SK-N-SH (cell line): ENCODE measurements around the gene ADAMTS19. TPM values are rescaled to one million over a fixed set of nuclear protein-coding genes. Genes with fewer than 3 reads are reported as not detected.

Source experiments
- CTCF ChIA-PET: fragments of 300-600, 350-600 bp; formaldehyde crosslinking; extraction: SDS; loops from one replicate; lab custom pipeline; 2021; lab: Yijun Ruan, JAX
- POLR2A ChIA-PET: fragments of 350-600 bp; sonication (Branson Sonifier 250); formaldehyde crosslinking; extraction: SDS; loops from one replicate; lab custom pipeline; 2020; ENCODE audit warnings: antibody characterized with exemption, inconsistent platforms; lab: Yijun Ruan, JAX
- DNase-seq: peaks from one replicate; pipeline ENCODE4 v3.0.0; 2012
- H2AFZ ChIP-seq: fragments of 200-600 bp; sonication (generic); 2 replicates; pipeline ENCODE4 v1.8.1; 2016; ENCODE audit warnings: antibody characterized with exemption, mild to moderate bottlenecking, low read depth
- H3F3A ChIP-seq: fragments of 200-600 bp; sonication (generic); replicated peaks from 2 replicates; pipeline ENCODE3; 2016; ENCODE audit warnings: antibody characterized with exemption, mild to moderate bottlenecking; ENCODE audit not compliant: insufficient read depth
- H3K27ac ChIP-seq, 2 experiments: fragments of 200-500 bp in 1 of 2; fragments of 200-600 bp in 1 of 2; sonication (Bioruptor generic) in 1 of 2; sonication (generic), shearing (Covaris generic) in 1 of 2; 2 replicates each; pipeline versions ENCODE4 v1.5.1 to v1.6.1; 2014 to 2016; ENCODE audit warnings: low read depth in 2 of 2, inconsistent platforms in 1 of 2, low read length in 1 of 2, mild to moderate bottlenecking in 1 of 2, mixed read lengths in 1 of 2
- H3K27me3 ChIP-seq: fragments of 200-600 bp; sonication (generic), shearing (Covaris generic); 2 replicates; pipeline ENCODE4 v1.6.1; 2016; ENCODE audit warnings: mixed run types; ENCODE audit not compliant: insufficient read depth
- H3K36me3 ChIP-seq, 2 experiments: fragments of 200-500 bp in 1 of 2; fragments of 200-600 bp in 1 of 2; sonication (Bioruptor generic) in 1 of 2; sonication (generic) in 1 of 2; replicated peaks in 1 of 2; 2 replicates each; pipeline versions ENCODE3 to v1.5.1; 2014 to 2016; ENCODE audit warnings: low read length in 1 of 2, mild to moderate bottlenecking in 1 of 2; ENCODE audit not compliant: insufficient read depth in 2 of 2, control insufficient read depth in 1 of 2
- H3K4me1 ChIP-seq, 2 experiments: fragments of 200-500 bp in 1 of 2; fragments of 200-600 bp in 1 of 2; sonication (Bioruptor generic) in 1 of 2; sonication (generic), shearing (Covaris generic) in 1 of 2; 2 replicates each; pipeline versions ENCODE4 v1.5.1 to v1.6.1; 2014 to 2016; ENCODE audit warnings: low read depth in 1 of 2, low read length in 1 of 2, mixed run types in 1 of 2; ENCODE audit not compliant: insufficient read depth in 2 of 2, control insufficient read depth in 1 of 2
- H3K4me2 ChIP-seq: fragments of 200-600 bp; sonication (generic), shearing (Covaris generic); 2 replicates; pipeline ENCODE4 v1.6.1; 2017; ENCODE audit warnings: mixed run types
- H3K4me3 ChIP-seq, 2 experiments: fragments of 200-500 bp in 1 of 2; fragments of 200-600 bp in 1 of 2; sonication (Bioruptor generic) in 1 of 2; sonication (generic), shearing (Covaris generic) in 1 of 2; 2 replicates each; pipeline versions ENCODE4 v1.5.1 to v1.8.1; 2014 to 2016; ENCODE audit warnings: low read depth in 2 of 2, inconsistent platforms in 1 of 2, low read length in 1 of 2, mild to moderate bottlenecking in 1 of 2, mixed read lengths in 1 of 2, moderate library complexity in 1 of 2
- H3K79me2 ChIP-seq: fragments of 200-600 bp; sonication (generic); 2 replicates; pipeline ENCODE4 v1.8.1; 2017; ENCODE audit warnings: mild to moderate bottlenecking; ENCODE audit not compliant: insufficient read depth
- H3K9ac ChIP-seq: fragments of 200-600 bp; sonication (generic); 2 replicates; pipeline ENCODE4 v1.6.1; 2017; ENCODE audit warnings: mixed run types
- H3K9me2 ChIP-seq: fragments of 200-600 bp; sonication (generic); 2 replicates; pipeline ENCODE4 v1.6.1; 2017; ENCODE audit warnings: mixed run types
- H3K9me3 ChIP-seq: fragments of 200-600 bp; sonication (generic); 2 replicates; pipeline ENCODE4 v1.6.1; 2017; ENCODE audit warnings: mixed run types, mild to moderate bottlenecking, moderate library complexity
- H4K20me1 ChIP-seq: fragments of 200-600 bp; sonication (generic); 2 replicates; pipeline ENCODE4 v1.6.1; 2017; ENCODE audit warnings: mild to moderate bottlenecking, mixed run types; ENCODE audit not compliant: insufficient read depth
- ELF1 ChIP-seq: IDR thresholded peaks from 2 replicates; pipeline ENCODE4 v1.4.0; 2012
- EP300 ChIP-seq, 2 experiments: IDR thresholded peaks; 2 replicates each; pipeline versions ENCODE4 v1.4.0 to v1.6.1; 2012; ENCODE audit warnings: borderline replicate concordance in 1 of 2, low read depth in 1 of 2, low read length in 1 of 2
- FOSL2 ChIP-seq: IDR thresholded peaks from 2 replicates; pipeline ENCODE4 v1.4.0; 2012; ENCODE audit warnings: low read depth, mild to moderate bottlenecking, moderate library complexity, borderline replicate concordance
- FOXJ3 ChIP-seq: sonication (generic); formaldehyde crosslinking; IDR thresholded peaks from 2 replicates; pipeline ENCODE4 v1.5.1; 2020; ENCODE audit warnings: mild to moderate bottlenecking, missing genetic modification reagents
- FOXM1 ChIP-seq: IDR thresholded peaks from 2 replicates; pipeline ENCODE4 v1.4.0; 2012; ENCODE audit warnings: low read depth, mild to moderate bottlenecking
- GABPA ChIP-seq: IDR thresholded peaks from 2 replicates; pipeline ENCODE4 v1.4.0; 2012; ENCODE audit warnings: low read depth, mild to moderate bottlenecking
- MEF2A ChIP-seq: IDR thresholded peaks from 2 replicates; pipeline ENCODE4 v1.4.0; 2012; ENCODE audit warnings: low read depth, borderline replicate concordance
- NFIC ChIP-seq: IDR thresholded peaks from 2 replicates; pipeline ENCODE4 v1.4.0; 2012; ENCODE audit warnings: borderline replicate concordance
- POLR2AphosphoS5 ChIP-seq: IDR thresholded peaks from 2 replicates; pipeline ENCODE4 v1.6.1; 2012; ENCODE audit warnings: low read depth, low read length
- RAD21 ChIP-seq: IDR thresholded peaks from 2 replicates; pipeline ENCODE4 v1.6.1; 2012; ENCODE audit warnings: mild to moderate bottlenecking, low read length
- RFX5 ChIP-seq: IDR thresholded peaks from 2 replicates; pipeline ENCODE4 v1.6.1; 2012; ENCODE audit warnings: mild to moderate bottlenecking, improper control_type of control experiment, low read length
- RXRA ChIP-seq: IDR thresholded peaks from 2 replicates; pipeline ENCODE4 v1.4.0; 2012; ENCODE audit warnings: low read depth, mild to moderate bottlenecking, borderline replicate concordance
- TEAD4 ChIP-seq: IDR thresholded peaks from 2 replicates; pipeline ENCODE4 v1.4.0; 2012; ENCODE audit warnings: mild to moderate bottlenecking, borderline replicate concordance; ENCODE audit not compliant: insufficient read depth
- WGBS: methylation state at CpG from one replicate; pipeline ENCODE4 v1.1.6; 2017; ENCODE audit warnings: low lambda C conversion rate; 5-methylcytosine and 5-hydroxymethylcytosine counted together
- polyA plus RNA-seq, 3 experiments: library from polyadenylated mRNA; depleted of rRNA; stranded (reverse); fragments of >200 nt; gene quantifications; 2 replicates each; pipeline ENCODE4 v1.2.3, GENCODE V29; 2012
- TF ChIP-seq, protein P1 (sequence below): fragments of 200-600 bp; sonication (generic); IDR thresholded peaks from 2 replicates; pipeline ENCODE4 v1.6.1; 2017; ENCODE audit warnings: antibody characterized with exemption, mild to moderate bottlenecking, moderate library complexity
- TF ChIP-seq, protein P2 (sequence below): IDR thresholded peaks from 2 replicates; pipeline ENCODE4 v1.4.0; 2012; ENCODE audit warnings: low read depth, borderline replicate concordance
- TF ChIP-seq, protein P3 (sequence below): IDR thresholded peaks from 2 replicates; pipeline ENCODE4 v1.6.1; 2012; ENCODE audit warnings: mild to moderate bottlenecking, low read depth, low read length, moderate library complexity
- TF ChIP-seq, protein P4 (sequence below): fragments of 150-350 bp; IDR thresholded peaks from 2 replicates; pipeline ENCODE4 v1.6.1; 2017; ENCODE audit warnings: antibody characterized with exemption, low read length, low read depth, borderline replicate concordance

Gene ADAMTS19
- polyA plus RNA-seq, 1 of the 3 experiments (the other 2 are of a cell fraction), result 0.10 TPM

DNA sequence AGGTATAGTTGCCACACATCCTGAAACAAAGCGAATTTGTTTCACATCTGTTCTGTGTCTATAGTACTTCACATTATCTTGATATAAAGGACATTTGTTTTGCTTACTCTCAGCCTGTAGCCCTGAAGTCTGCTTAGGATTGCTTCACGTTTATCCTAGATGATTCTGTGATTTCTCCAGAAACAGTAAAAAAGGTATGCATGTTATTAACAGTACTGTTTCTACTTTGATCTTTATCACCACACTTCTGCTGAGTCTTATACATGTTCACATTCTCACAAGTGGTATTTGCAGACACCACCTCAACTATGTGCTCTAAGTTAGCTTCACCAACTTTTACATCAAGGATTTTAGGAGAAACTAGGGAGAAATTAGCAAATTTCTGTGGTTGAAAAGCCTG is 47.4 kb upstream of the ADAMTS19 start:
- Histone ChIP-seq H3K4me2 (no peak overlapping the region), H3K79me2 (no peaks in the 10 kb centered on the region), H3K4me1 (no peaks in the 10 kb centered on the region)
- CTCF ChIA-PET, result interaction anchor here (0.6 to 1.0 kb wide), 2 partner anchors 11 to 13 kb away, joined by 3 read pairs; no protein-coding TSS in a partner anchor
- POLR2A ChIA-PET, result no interaction called here
- TF ChIP-seq GABPA (no peak), FOXM1 (no peak), TEAD4 (no peak), MEF2A (no peak), FOXJ3 (CRISPR knock-in tag) (no peak), NFIC (no peak), ELF1 (no peak)
- TF ChIP-seq, protein P1, sequence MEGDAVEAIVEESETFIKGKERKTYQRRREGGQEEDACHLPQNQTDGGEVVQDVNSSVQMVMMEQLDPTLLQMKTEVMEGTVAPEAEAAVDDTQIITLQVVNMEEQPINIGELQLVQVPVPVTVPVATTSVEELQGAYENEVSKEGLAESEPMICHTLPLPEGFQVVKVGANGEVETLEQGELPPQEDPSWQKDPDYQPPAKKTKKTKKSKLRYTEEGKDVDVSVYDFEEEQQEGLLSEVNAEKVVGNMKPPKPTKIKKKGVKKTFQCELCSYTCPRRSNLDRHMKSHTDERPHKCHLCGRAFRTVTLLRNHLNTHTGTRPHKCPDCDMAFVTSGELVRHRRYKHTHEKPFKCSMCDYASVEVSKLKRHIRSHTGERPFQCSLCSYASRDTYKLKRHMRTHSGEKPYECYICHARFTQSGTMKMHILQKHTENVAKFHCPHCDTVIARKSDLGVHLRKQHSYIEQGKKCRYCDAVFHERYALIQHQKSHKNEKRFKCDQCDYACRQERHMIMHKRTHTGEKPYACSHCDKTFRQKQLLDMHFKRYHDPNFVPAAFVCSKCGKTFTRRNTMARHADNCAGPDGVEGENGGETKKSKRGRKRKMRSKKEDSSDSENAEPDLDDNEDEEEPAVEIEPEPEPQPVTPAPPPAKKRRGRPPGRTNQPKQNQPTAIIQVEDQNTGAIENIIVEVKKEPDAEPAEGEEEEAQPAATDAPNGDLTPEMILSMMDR, result no peak
- TF ChIP-seq, protein P2, sequence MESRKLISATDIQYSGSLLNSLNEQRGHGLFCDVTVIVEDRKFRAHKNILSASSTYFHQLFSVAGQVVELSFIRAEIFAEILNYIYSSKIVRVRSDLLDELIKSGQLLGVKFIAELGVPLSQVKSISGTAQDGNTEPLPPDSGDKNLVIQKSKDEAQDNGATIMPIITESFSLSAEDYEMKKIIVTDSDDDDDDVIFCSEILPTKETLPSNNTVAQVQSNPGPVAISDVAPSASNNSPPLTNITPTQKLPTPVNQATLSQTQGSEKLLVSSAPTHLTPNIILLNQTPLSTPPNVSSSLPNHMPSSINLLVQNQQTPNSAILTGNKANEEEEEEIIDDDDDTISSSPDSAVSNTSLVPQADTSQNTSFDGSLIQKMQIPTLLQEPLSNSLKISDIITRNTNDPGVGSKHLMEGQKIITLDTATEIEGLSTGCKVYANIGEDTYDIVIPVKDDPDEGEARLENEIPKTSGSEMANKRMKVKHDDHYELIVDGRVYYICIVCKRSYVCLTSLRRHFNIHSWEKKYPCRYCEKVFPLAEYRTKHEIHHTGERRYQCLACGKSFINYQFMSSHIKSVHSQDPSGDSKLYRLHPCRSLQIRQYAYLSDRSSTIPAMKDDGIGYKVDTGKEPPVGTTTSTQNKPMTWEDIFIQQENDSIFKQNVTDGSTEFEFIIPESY, result no peak
- TF ChIP-seq, all 33 proteins: peak for 0
- Histone ChIP-seq H3K4me3 (no peak overlapping the region), H3F3A (no peaks in the 10 kb centered on the region), H3K27ac (no peak overlapping the region), H3K9ac (no peak overlapping the region), H3K36me3 (no peaks in the 10 kb centered on the region), H2AFZ (no peak overlapping the region), H3K27me3 (no peaks in the 10 kb centered on the region), H3K9me2 (no peaks in the 10 kb centered on the region), H3K9me3 (no peaks in the 10 kb centered on the region), H4K20me1 (no peaks in the 10 kb centered on the region)
- 0% methylated on average over 2 of the region's 2 CpGs for WGBS
- DNase-seq, result no peak

DNA sequence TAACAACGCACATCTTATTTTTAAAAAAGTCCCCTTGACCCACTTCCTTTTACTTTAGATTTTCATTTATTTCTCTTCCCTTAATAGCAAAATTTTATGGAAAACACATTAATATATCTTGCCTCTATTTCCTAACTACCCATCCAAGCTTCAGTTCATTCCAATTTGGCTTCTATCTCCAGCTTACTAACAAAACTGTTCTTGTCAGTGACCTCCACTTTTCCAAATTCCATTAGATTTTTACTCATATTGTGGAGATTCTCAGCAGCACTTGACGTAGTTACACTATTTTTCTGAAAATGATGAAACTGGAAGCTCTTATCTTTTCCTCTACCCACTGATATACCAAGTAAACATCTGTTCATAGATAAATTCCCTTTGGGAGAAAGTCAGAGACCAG is 46.5 kb upstream of the ADAMTS19 start:
- ChIA-PET CTCF (interaction anchor here (0.9 to 1.0 kb wide), 2 partner anchors 10 to 14 kb away, joined by 3 read pairs; no protein-coding TSS in a partner anchor), POLR2A (no interaction called here)
- no peak overlapping the region for H3K27ac ChIP-seq
- H3K9me3 ChIP-seq, result no peaks in the 10 kb centered on the region
- no peak overlapping the region for H2AFZ ChIP-seq
- no peak overlapping the region for H3K4me3 ChIP-seq
- H4K20me1 ChIP-seq, result no peaks in the 10 kb centered on the region
- no peak overlapping the region for H3K4me2 ChIP-seq
- DNase-seq, result no peak
- no peaks in the 10 kb centered on the region for H3K4me1 ChIP-seq
- H3K9me2 ChIP-seq, result no peaks in the 10 kb centered on the region
- H3K27me3 ChIP-seq, result no peaks in the 10 kb centered on the region
- H3K79me2 ChIP-seq, result no peaks in the 10 kb centered on the region
- 4% methylated on average over 2 of the region's 2 CpGs for WGBS
- no peaks in the 10 kb centered on the region for H3K36me3 ChIP-seq
- H3K9ac ChIP-seq, result no peak overlapping the region
- no peaks in the 10 kb centered on the region for H3F3A ChIP-seq
- TF ChIP-seq FOXM1, result no peak
- TF ChIP-seq, protein P3, sequence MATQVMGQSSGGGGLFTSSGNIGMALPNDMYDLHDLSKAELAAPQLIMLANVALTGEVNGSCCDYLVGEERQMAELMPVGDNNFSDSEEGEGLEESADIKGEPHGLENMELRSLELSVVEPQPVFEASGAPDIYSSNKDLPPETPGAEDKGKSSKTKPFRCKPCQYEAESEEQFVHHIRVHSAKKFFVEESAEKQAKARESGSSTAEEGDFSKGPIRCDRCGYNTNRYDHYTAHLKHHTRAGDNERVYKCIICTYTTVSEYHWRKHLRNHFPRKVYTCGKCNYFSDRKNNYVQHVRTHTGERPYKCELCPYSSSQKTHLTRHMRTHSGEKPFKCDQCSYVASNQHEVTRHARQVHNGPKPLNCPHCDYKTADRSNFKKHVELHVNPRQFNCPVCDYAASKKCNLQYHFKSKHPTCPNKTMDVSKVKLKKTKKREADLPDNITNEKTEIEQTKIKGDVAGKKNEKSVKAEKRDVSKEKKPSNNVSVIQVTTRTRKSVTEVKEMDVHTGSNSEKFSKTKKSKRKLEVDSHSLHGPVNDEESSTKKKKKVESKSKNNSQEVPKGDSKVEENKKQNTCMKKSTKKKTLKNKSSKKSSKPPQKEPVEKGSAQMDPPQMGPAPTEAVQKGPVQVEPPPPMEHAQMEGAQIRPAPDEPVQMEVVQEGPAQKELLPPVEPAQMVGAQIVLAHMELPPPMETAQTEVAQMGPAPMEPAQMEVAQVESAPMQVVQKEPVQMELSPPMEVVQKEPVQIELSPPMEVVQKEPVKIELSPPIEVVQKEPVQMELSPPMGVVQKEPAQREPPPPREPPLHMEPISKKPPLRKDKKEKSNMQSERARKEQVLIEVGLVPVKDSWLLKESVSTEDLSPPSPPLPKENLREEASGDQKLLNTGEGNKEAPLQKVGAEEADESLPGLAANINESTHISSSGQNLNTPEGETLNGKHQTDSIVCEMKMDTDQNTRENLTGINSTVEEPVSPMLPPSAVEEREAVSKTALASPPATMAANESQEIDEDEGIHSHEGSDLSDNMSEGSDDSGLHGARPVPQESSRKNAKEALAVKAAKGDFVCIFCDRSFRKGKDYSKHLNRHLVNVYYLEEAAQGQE, result no peak
- no peak for TF ChIP-seq POLR2AphosphoS5
- no peak for TF ChIP-seq MEF2A
- TF ChIP-seq, protein P4, sequence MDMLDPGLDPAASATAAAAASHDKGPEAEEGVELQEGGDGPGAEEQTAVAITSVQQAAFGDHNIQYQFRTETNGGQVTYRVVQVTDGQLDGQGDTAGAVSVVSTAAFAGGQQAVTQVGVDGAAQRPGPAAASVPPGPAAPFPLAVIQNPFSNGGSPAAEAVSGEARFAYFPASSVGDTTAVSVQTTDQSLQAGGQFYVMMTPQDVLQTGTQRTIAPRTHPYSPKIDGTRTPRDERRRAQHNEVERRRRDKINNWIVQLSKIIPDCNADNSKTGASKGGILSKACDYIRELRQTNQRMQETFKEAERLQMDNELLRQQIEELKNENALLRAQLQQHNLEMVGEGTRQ, result no peak
- no peak for TF ChIP-seq RAD21
- no peak for TF ChIP-seq RXRA
- TF ChIP-seq, protein P2, result no peak
- no peak for TF ChIP-seq EP300 (IDR thresholded peaks at IDR 0.05; ENCODE audit: borderline replicate concordance in 1 of 2, low read depth in 1 of 2, low read length in 1 of 2)
- no peak for TF ChIP-seq FOSL2
- no peak for TF ChIP-seq RFX5
